CD14-positive monocyte (primary cell): Measurements from ENCODE around the gene PERM1. TPM values are rescaled to one million over a fixed set of nuclear protein-coding genes. Genes with fewer than 3 reads are reported as not detected.

Source experiments
- DNase-seq, 3 donors: peaks; one replicate each; pipeline ENCODE4 v3.0.0-alpha.2; 2011 to 2022
- H2AFZ ChIP-seq: 2 replicates; pipeline ENCODE4 v1.6.0; 2012; ENCODE audit warnings: mild to moderate bottlenecking, low read depth, low read length, inconsistent platforms; ENCODE audit not compliant: insufficient read depth, poor library complexity, severe bottlenecking
- H3K27ac ChIP-seq, 2 donors: 1 replicate in 1 of 2; 2 replicates in 1 of 2; pipeline ENCODE4 v1.5.1; 2012 to 2013; ENCODE audit warnings: low read length in 2 of 2, control low read depth in 1 of 2, inconsistent platforms in 1 of 2, low read depth in 1 of 2, mild to moderate bottlenecking in 1 of 2
- H3K27me3 ChIP-seq, 2 donors: one replicate each; pipeline versions ENCODE4 v1.6.0 to v1.6.1; 2011 to 2013; ENCODE audit warnings: low read length in 2 of 2; ENCODE audit not compliant: control insufficient read depth in 2 of 2, insufficient read depth in 2 of 2
- H3K36me3 ChIP-seq, 2 donors: replicated peaks in 1 of 2; 1 replicate in 1 of 2; 2 replicates in 1 of 2; pipeline versions ENCODE4 v1.5.1 to v1.6.1; 2012 to 2013; ENCODE audit warnings: low read length in 2 of 2, control low read depth in 1 of 2, inconsistent platforms in 1 of 2, mild to moderate bottlenecking in 1 of 2; ENCODE audit not compliant: insufficient read depth in 2 of 2, control insufficient read depth in 1 of 2
- H3K4me1 ChIP-seq, 2 donors: 1 replicate in 1 of 2; 2 replicates in 1 of 2; pipeline versions ENCODE4 v1.5.1 to v1.6.1; 2012 to 2013; ENCODE audit warnings: low read length in 2 of 2, control low read depth in 1 of 2, inconsistent platforms in 1 of 2, mild to moderate bottlenecking in 1 of 2, moderate library complexity in 1 of 2; ENCODE audit not compliant: insufficient read depth in 2 of 2, control insufficient read depth in 1 of 2
- H3K4me2 ChIP-seq: replicated peaks from 2 replicates; pipeline ENCODE3; 2012; ENCODE audit warnings: low read length, moderate library complexity, mild to moderate bottlenecking; ENCODE audit not compliant: poor library complexity, severe bottlenecking; ENCODE audit errors: extremely low read depth
- H3K4me3 ChIP-seq, 3 experiments: fragments of 200-600 bp in 1 of 3; sonication (generic) in 1 of 3; replicated peaks in 1 of 3; 1 replicate in 2 of 3; 2 replicates in 1 of 3; pipeline ENCODE4 v1.5.1; 2011 to 2013; ENCODE audit warnings: low read length in 3 of 3, mild to moderate bottlenecking in 3 of 3, control low read depth in 2 of 3, low read depth in 2 of 3, inconsistent platforms in 1 of 3, moderate library complexity in 1 of 3
- H3K79me2 ChIP-seq: 2 replicates; pipeline ENCODE4 v1.6.0; 2012; ENCODE audit warnings: mild to moderate bottlenecking, control low read depth, inconsistent platforms, low read length, moderate library complexity; ENCODE audit not compliant: insufficient read depth
- H3K9ac ChIP-seq: 2 replicates; pipeline ENCODE4 v1.6.0; 2017; ENCODE audit warnings: low read length, mild to moderate bottlenecking; ENCODE audit not compliant: insufficient read depth, poor library complexity, severe bottlenecking
- H3K9me3 ChIP-seq, 2 donors: replicated peaks in 1 of 2; 1 replicate in 1 of 2; 2 replicates in 1 of 2; pipeline versions ENCODE4 v1.5.1 to v1.6.1; 2012 to 2013; ENCODE audit warnings: low read length in 2 of 2, control low read depth in 1 of 2; ENCODE audit not compliant: control insufficient read depth in 1 of 2, insufficient read depth in 1 of 2
- H4K20me1 ChIP-seq: 2 replicates; pipeline ENCODE4 v1.6.0; 2012; ENCODE audit warnings: mild to moderate bottlenecking, low read length, control low read depth, moderate library complexity; ENCODE audit not compliant: insufficient read depth
- H3K27ac Mint-ChIP-seq, 7 donors: one replicate each; pipeline ENCODE4 v1.8.0; 2020; ENCODE audit warnings: mild to moderate bottlenecking in 7 of 7, mixed read lengths in 7 of 7, moderate library complexity in 6 of 7, inconsistent platforms in 2 of 7
- H3K27me3 Mint-ChIP-seq, 3 donors: one replicate each; pipeline ENCODE4 v1.8.0; 2021 to 2022; ENCODE audit warnings: low read depth in 3 of 3, mild to moderate bottlenecking in 3 of 3, mixed read lengths in 3 of 3, moderate library complexity in 3 of 3, inconsistent platforms in 1 of 3
- H3K36me3 Mint-ChIP-seq, 2 donors: one replicate each; pipeline ENCODE4 v1.8.0; 2020; ENCODE audit warnings: mixed read lengths in 2 of 2, inconsistent platforms in 1 of 2, mild to moderate bottlenecking in 1 of 2
- H3K4me1 Mint-ChIP-seq: one replicate; pipeline ENCODE4 v1.8.0; 2020; ENCODE audit warnings: mild to moderate bottlenecking, mixed read lengths
- H3K4me3 Mint-ChIP-seq, 2 donors: one replicate each; pipeline ENCODE4 v1.8.0; 2020; ENCODE audit warnings: mild to moderate bottlenecking in 2 of 2, mixed read lengths in 2 of 2, moderate library complexity in 1 of 2
- H3K9me3 Mint-ChIP-seq, 7 donors: one replicate each; pipeline ENCODE4 v1.8.0; 2020 to 2022; ENCODE audit warnings: mixed read lengths in 7 of 7, mild to moderate bottlenecking in 6 of 7, moderate library complexity in 6 of 7, inconsistent platforms in 2 of 7
- CTCF ChIP-seq: fragments of 200-600 bp; IDR thresholded peaks from one replicate; pipeline ENCODE4 v1.8.0; 2022; ENCODE audit warnings: antibody characterized with exemption, mild to moderate bottlenecking
- WGBS: methylation state at CpG from one replicate; pipeline ENCODE4 v1.1.5; 2013; ENCODE audit warnings: missing lambda C conversion rate; ENCODE audit not compliant: insufficient coverage; 5-methylcytosine and 5-hydroxymethylcytosine counted together
- intact Hi-C, 2 donors: fragments of 100-400 bp; cut with micrococcal nuclease; formaldehyde crosslinking; loops; one replicate each; pipeline versions ENCODE4 v1.15.0 to v1.15.1; 2023
- polyA plus RNA-seq, 3 donors: library from polyadenylated mRNA; depleted of rRNA in 1 of 3; unstranded in 2 of 3; stranded (reverse) in 1 of 3; fragments of 300-500 nt in 2 of 3; fragments of >200 nt in 1 of 3; fragmentation: Illumina TruSeq in 2 of 3; gene quantifications; 1 replicate in 2 of 3; 2 replicates in 1 of 3; pipeline ENCODE4 v1.2.3, GENCODE V29; 2012 to 2021
- small RNA-seq: library from RNA; depleted of rRNA; stranded (forward); fragments of <200 nt; gene quantifications from one replicate; pipeline ENCODE3, GENCODE V24; 2012; ENCODE audit warnings: low read depth; ENCODE audit not compliant: insufficient read length

The PERM1 gene
- polyA plus RNA-seq, 3 donors, result not detected

DNA sequence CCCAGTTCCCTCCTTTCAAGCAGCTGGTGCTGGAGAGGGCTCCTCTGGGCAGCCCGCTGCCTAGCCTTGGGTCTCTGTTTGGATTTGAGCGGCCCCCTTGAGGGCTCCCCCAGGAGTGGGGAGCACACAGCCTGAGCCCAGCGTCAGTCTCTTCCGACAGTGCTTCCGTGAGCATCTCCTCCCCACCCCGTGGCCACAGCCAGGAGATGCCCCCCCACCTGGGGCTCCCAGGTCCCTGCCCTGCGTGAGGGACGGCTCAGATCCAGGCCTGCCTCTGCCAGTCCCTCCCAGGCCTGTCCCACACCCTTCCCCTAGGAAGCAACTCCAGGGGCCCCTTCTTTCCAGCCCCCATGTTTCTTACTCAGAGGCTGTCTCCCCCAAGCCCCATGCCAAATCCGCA is 54.7 kb downstream of the PERM1 start:
- Mint-ChIP-seq H3K4me3 (peak overlapping the region in 1 of 2 donors; percentile 76), H3K4me1 (peaks cover 12% of the 10 kb centered on the region), H3K36me3 (no peaks in the 10 kb centered on the region), H3K27me3 (peaks cover 39 to 72% (median 49%) of the 10 kb centered on the region in 3 donors), H3K27ac (no peak overlapping the region), H3K9me3 (peaks cover 0 to 12% (median 2%) of the 10 kb centered on the region in 7 donors)
- DNase-seq, result no peak
- peaks cover 7 to 26% of the 10 kb centered on the region in 2 donors for H3K4me1 ChIP-seq
- H3K27me3 ChIP-seq, result peaks cover 16 to 48% of the 10 kb centered on the region in 2 donors
- no peak for TF ChIP-seq CTCF
- 87% methylated on average over 8 of the region's 9 CpGs for WGBS
- no peaks in the 10 kb centered on the region for H3K79me2 ChIP-seq
- no peak overlapping the region for H3K9ac ChIP-seq
- H3K4me3 ChIP-seq, result no peak overlapping the region
- H4K20me1 ChIP-seq, result no peaks in the 10 kb centered on the region
- H3K27ac ChIP-seq, result no peak overlapping the region
- H3K36me3 ChIP-seq, result no peaks in the 10 kb centered on the region
- peaks cover 0 to 7% of the 10 kb centered on the region in 2 donors for H3K9me3 ChIP-seq
- H2AFZ ChIP-seq, result no peak overlapping the region
- intact Hi-C loops, result no loop called here
- no peak overlapping the region for H3K4me2 ChIP-seq

- H3K4me3 Mint-ChIP-seq, result peak overlapping the region; percentile 37 to 76
- Histone ChIP-seq H3K4me3 (no peak overlapping the region), H3K27ac (no peak overlapping the region), H3K36me3 (no peaks in the 10 kb centered on the region), H3K9ac (no peak overlapping the region), H3K4me2 (no peak overlapping the region), H3K4me1 (peaks cover 9 to 33% of the 10 kb centered on the region in 2 donors), H3K27me3 (peaks cover 16 to 59% of the 10 kb centered on the region in 2 donors), H3K79me2 (no peaks in the 10 kb centered on the region), H2AFZ (no peak overlapping the region), H4K20me1 (no peaks in the 10 kb centered on the region), H3K9me3 (peaks cover 0 to 12% of the 10 kb centered on the region in 2 donors)
- H3K9me3 Mint-ChIP-seq, result peaks cover 0 to 12% (median 4%) of the 10 kb centered on the region in 7 donors
- intact Hi-C loops, result no loop called here
- no peak for TF ChIP-seq CTCF
- H3K4me1 Mint-ChIP-seq, result peaks cover 15% of the 10 kb centered on the region
- H3K27ac Mint-ChIP-seq, result no peak overlapping the region
- peaks cover 47 to 79% (median 58%) of the 10 kb centered on the region in 3 donors for H3K27me3 Mint-ChIP-seq
- DNase-seq, result no peak
- WGBS, result 7% methylated on average over 64 of the region's 65 CpGs
- H3K36me3 Mint-ChIP-seq, result peaks cover 0 to 4% of the 10 kb centered on the region in 2 donors
These were observed 56.1 kb downstream of the PERM1 start for GRCh38 chr1:925561-926421.

Small RNA genes lying within 50 kb of the gene (small RNA-seq; reads per million reads assigned to genes)
- not detected for gene AL645608.3

Other genes starting within 250 kb of the PERM1 start
- not detected for gene SAMD11, start 58.2 kb downstream of the PERM1 start, polyA plus RNA-seq
- 10 to 100 TPM; 34.5 to 47.9 (median 35.8) TPM for gene NOC2L, start 22.8 kb downstream of the PERM1 start, polyA plus RNA-seq
- gene KLHL17, start 21.5 kb downstream of the PERM1 start, polyA plus RNA-seq, result 10 to 100 TPM in 1 of 3 donors, under 1 TPM in 2; 0.31 to 48.1 (median 0.71) TPM
- 1 to 10 TPM in 1 of 3 donors, under 1 TPM in 2; 0.21 to 1.5 (median 0.62) TPM for gene PLEKHN1, start 15.6 kb downstream of the PERM1 start, polyA plus RNA-seq
- gene HES4, start 18.0 kb upstream of the PERM1 start, polyA plus RNA-seq, result 10 to 100 TPM in 1 of 3 donors, 1 to 10 TPM in 2; 1.4 to 26.8 (median 2.0) TPM
- 100 to 1,000 TPM; 128 to 241 (median 145) TPM for gene ISG15, start 31.4 kb upstream of the PERM1 start, polyA plus RNA-seq
- 1 to 10 TPM in 1 of 3 donors, under 1 TPM in 2; 0.06 to 4.7 (median 0.43) TPM for gene AGRN, start 38.0 kb upstream of the PERM1 start, polyA plus RNA-seq
- not detected for gene RNF223, start 92.2 kb upstream of the PERM1 start, polyA plus RNA-seq
- gene C1orf159, start 134.0 kb upstream of the PERM1 start, polyA plus RNA-seq, result 10 to 100 TPM in 1 of 3 donors, 1 to 10 TPM in 2; 3.0 to 18.8 (median 3.3) TPM
- under 1 TPM in 1 of 3 donors, not detected in 2; 0.06 TPM for gene TTLL10, start 191.8 kb upstream of the PERM1 start, polyA plus RNA-seq
- gene TNFRSF18, start 224.5 kb upstream of the PERM1 start, polyA plus RNA-seq, result not detected
- under 1 TPM in 1 of 3 donors, not detected in 2; 0.05 TPM for gene TNFRSF4, start 232.1 kb upstream of the PERM1 start, polyA plus RNA-seq
- 10 to 100 TPM; 81.7 to 98.9 (median 89.0) TPM for gene SDF4, start 249.9 kb upstream of the PERM1 start, polyA plus RNA-seq